ENCODE data around the gene SRP54. TPM values are rescaled to one million over a fixed set of nuclear protein-coding genes. Genes with fewer than 3 reads are reported as not detected.
"Not testable (repeated sequence)": the region's sequence is repeated elsewhere in the genome, so short reads cannot be mapped to it uniquely, and the experiment has no call there.

Gene SRP54
- total RNA-seq, 2 donors from 2014 or later = 40.0 to 42.3 TPM

- DNase-seq (ENCODE audit: low spot score) = no peak
- intact Hi-C loops (cut with DNase I) = loop anchor here in 1 of 2 donors (10.0 kb wide), 1 partner anchor 107 kb away; the partner anchor contains the start of gene BAZ1A
Observed at GRCh38 chr14:34981743-34982420, 910 bp upstream of the SRP54 start.

- intact Hi-C loops (cut with DNase I) = loop anchor here in 1 of 2 donors (10.0 kb wide), 1 partner anchor 108 kb away; the partner anchor contains the start of gene BAZ1A
- DNase-seq (ENCODE audit: low spot score) = no peak
Observed at GRCh38 chr14:34983148-34983760, 462 bp downstream of the SRP54 start.

- intact Hi-C loops (cut with DNase I) = loop anchor here in 1 of 2 donors (10.0 kb wide), 1 partner anchor 109 kb away; the partner anchor contains the start of gene BAZ1A
- no peak for DNase-seq (ENCODE audit: low spot score)
Observed at GRCh38 chr14:34983786-34984185, 994 bp downstream of the SRP54 start.

- no peak for DNase-seq (ENCODE audit: low spot score)
- intact Hi-C loops (cut with DNase I) = loop anchor here in 1 of 2 donors (10.0 kb wide), 1 partner anchor 111 kb away; the partner anchor contains the start of gene BAZ1A
Observed at GRCh38 chr14:34985740-34986139, 2.9 kb downstream of the SRP54 start.

- intact Hi-C loops (cut with DNase I) = loop anchor here in 1 of 2 donors (10.0 kb wide), 1 partner anchor 112 kb away; the partner anchor contains the start of gene BAZ1A
- DNase-seq (ENCODE audit: low spot score) = no peak
Observed at GRCh38 chr14:34987180-34987579, 4.4 kb downstream of the SRP54 start.

GRCh38 chr14:34989762-34990161 is 7.0 kb downstream of the SRP54 start:
- DNase-seq (ENCODE audit: low spot score) = no peak
- intact Hi-C loops (cut with DNase I) = loop anchor here in 1 of 2 donors (10.0 kb wide), 1 partner anchor 115 kb away; the partner anchor contains the start of gene BAZ1A

- DNase-seq (ENCODE audit: low spot score) = no peak
- intact Hi-C loops (cut with DNase I) = no loop called here
Observed at GRCh38 chr14:34993426-34993825, 10.6 kb downstream of the SRP54 start.

- no peak for DNase-seq (ENCODE audit: low spot score)
- intact Hi-C loops (cut with DNase I) = no loop called here
Observed at GRCh38 chr14:34994668-34995067, 11.9 kb downstream of the SRP54 start.

- intact Hi-C loops (cut with DNase I) = no loop called here
- no peak for DNase-seq (ENCODE audit: low spot score)
Observed at GRCh38 chr14:34997762-34998161, 15.0 kb downstream of the SRP54 start.

- intact Hi-C loops (cut with DNase I) = no loop called here
- no peak for DNase-seq (ENCODE audit: low spot score)
Observed at GRCh38 chr14:34999500-34999899, 16.7 kb downstream of the SRP54 start.

- intact Hi-C loops (cut with DNase I) = no loop called here
- DNase-seq (ENCODE audit: low spot score) = no peak
Observed at GRCh38 chr14:35001621-35002020, 18.8 kb downstream of the SRP54 start.

- intact Hi-C loops (cut with DNase I) = loop anchor here in 1 of 2 donors (2.0 kb wide), 1 partner anchor 26 kb away; no protein-coding TSS in a partner anchor
- DNase-seq (ENCODE audit: low spot score) = no peak
Observed at GRCh38 chr14:35004839-35005238, 22.0 kb downstream of the SRP54 start.

- no peak for DNase-seq (ENCODE audit: low spot score)
- intact Hi-C loops (cut with DNase I) = no loop called here
Observed at GRCh38 chr14:35016568-35016967, 33.8 kb downstream of the SRP54 start.

- intact Hi-C loops (cut with DNase I) = no loop called here
- no peak for DNase-seq (ENCODE audit: low spot score)
Observed at GRCh38 chr14:35020713-35021112, 37.9 kb downstream of the SRP54 start.

- intact Hi-C loops (cut with DNase I) = no loop called here
- no peak for DNase-seq (ENCODE audit: low spot score)
Observed at GRCh38 chr14:35028435-35028834, 45.6 kb downstream of the SRP54 start.

GRCh38 chr14:35032562-35032961 is 49.8 kb downstream of the SRP54 start:
- no peak for DNase-seq (ENCODE audit: low spot score)
- intact Hi-C loops (cut with DNase I) = no loop called here

GRCh38 chr14:35034440-35034833 is 51.6 kb downstream of the SRP54 start:
- intact Hi-C loops (cut with DNase I) = no loop called here
- no peak for DNase-seq (ENCODE audit: low spot score)

GRCh38 chr14:35034944-35035554 is 52.3 kb downstream of the SRP54 start:
- DNase-seq (ENCODE audit: low spot score); intact Hi-C loops (cut with DNase I): not testable (repeated sequence)

- intact Hi-C loops (cut with DNase I); DNase-seq (ENCODE audit: low spot score): not testable (repeated sequence)
Observed at GRCh38 chr14:35038312-35038711, 55.5 kb downstream of the SRP54 start.

GRCh38 chr14:35042632-35043031 is 59.8 kb downstream of the SRP54 start:
- intact Hi-C loops (cut with DNase I) = loop anchor here in 1 of 2 donors (10.0 kb wide), 1 partner anchor 362 kb away; the partner anchor contains the start of gene NFKBIA
- DNase-seq (ENCODE audit: low spot score) = no peak

Measured in posterior vena cava (tissue), 2 donors.